Epithelial cell of esophagus (primary cell): ENCODE measurements around the gene CRYBG3.

Source experiments
- DNase-seq: peaks from one replicate; pipeline ENCODE4 v3.0.0; 2010; ENCODE audit warnings: low read depth
- H3K4me3 ChIP-seq: 2 replicates; pipeline ENCODE4 v1.5.1; 2011; ENCODE audit warnings: mild to moderate bottlenecking, low read length, control low read depth
- CTCF ChIP-seq: IDR thresholded peaks from 2 replicates; pipeline ENCODE4 v1.5.1; 2011; ENCODE audit warnings: low read depth, mild to moderate bottlenecking, low read length, control low read depth, inconsistent platforms; ENCODE audit not compliant: insufficient read depth; ENCODE audit errors: missing control alignments

CRYBG3 gene

DNA sequence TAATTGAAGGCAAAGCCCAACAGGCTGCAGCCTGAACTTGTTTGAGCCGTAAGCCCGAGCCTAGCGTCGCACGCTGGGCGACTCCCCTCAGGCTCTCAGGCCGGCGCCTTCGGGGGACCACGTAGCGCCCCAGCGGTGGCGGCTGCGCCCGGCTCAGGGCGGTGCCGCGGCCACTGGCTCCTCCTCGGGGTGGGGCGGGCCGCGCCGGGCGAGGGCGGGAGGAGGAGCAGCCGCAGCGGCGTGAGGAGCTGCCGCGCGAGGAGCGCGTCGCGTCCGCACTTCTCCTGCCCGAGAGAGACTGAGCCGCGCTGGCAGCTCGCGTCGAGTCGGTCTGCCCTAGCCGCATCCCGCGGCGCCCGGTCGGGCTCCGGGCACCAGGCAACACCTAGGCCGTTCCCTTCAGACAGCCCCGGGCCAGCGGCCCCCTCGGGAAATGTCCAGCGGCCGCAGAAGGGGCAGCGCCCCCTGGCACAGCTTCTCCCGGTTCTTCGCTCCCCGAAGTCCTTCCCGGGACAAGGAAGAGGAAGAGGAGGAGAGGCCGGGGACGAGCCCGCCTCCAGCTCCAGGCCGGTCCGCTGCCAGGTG, at the start of gene CRYBG3:
TSS of gene CRYBG3 (plus strand) at position 238 of the 585 bp plus-strand sequence. CDS start at position 434, 196 bp downstream.
- H3K4me3 ChIP-seq: peak within 1 kb of the TSS; percentile 88
- DNase-seq: peak; percentile 88
- TF ChIP-seq CTCF: peak; percentile 15

GRCh38 chr3:97772926-97773325, 48.9 kb upstream of the CRYBG3 start:
- no peak for TF ChIP-seq CTCF

DNA sequence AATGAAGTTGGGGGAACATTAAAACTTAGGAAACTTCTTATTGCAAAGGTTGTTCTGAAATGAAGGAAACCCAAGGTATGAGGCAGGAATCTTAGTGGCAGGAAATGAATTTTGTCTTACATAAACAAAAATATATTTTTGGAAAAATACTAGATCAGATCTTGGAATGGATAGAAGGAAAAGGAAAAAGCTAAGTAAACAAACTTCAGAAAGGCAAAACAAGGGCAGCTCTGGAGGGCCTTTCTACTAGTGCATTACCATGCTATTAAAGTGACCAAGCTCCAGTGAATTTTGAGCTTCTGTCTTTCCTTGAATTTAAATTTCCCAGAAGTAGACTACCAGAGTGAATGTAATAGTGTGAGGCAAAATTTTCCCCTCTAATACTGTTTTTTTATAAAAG, 43.7 kb upstream of the CRYBG3 start:
- no peak for TF ChIP-seq CTCF
- H3K4me3 ChIP-seq: no peak overlapping the region
- DNase-seq: no peak

More at GRCh38 chr3:97772926-97773325, 48.9 kb upstream of the CRYBG3 start:
- H3K4me3 ChIP-seq: no peak overlapping the region
- DNase-seq: no peak

DNA sequence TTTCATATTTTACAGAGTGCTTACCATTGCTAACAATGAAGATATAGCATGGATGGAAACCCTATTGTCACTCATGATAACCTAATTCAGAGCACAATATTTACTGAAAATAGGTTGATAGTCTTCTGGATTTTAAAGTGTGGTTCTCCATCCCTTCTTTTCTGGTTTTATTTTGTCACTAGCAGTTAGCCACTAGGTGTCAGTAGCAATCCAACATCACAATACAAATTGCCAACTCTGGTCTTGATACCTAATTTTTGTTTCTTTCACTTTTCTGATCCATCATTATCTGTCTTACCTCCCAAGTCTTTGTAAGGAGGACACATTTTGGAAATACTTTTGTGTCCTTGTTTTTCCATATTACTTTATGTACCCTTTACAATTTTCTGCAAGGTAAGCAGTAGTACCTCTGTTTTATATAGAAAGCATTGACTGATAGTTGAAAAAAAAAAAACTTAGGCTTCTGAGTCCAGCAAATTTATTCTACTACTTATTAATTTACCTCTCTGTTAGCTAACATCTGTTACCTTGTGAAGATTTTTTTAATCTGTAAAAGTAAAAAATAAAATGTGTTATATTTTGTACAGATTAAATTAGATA, 28.3 kb upstream of the CRYBG3 start:
- peak; percentile 65 for DNase-seq
- TF ChIP-seq CTCF: peak; percentile 76
- H3K4me3 ChIP-seq: no peak overlapping the region

DNA sequence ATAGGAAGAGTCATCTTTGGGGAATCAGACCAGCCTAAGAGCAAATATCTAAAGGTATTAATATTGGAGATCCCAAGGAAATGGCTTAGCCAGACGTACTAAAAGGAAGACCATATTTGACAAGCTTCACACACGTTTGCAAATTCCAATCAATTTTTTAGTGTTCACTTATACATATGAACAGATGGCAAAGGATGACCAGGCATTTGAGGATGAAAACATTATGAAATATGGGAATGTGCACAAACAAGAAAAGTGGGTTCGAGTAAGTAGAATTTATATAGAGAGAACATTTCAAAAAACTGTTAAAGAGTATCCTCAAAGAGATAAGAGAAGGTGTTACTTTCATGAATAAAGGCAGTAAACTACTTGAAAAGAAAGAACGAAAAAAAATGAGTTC, 25.9 kb upstream of the CRYBG3 start:
- TF ChIP-seq CTCF: no peak
- no peak overlapping the region for H3K4me3 ChIP-seq
- DNase-seq: no peak

GRCh38 chr3:97804471-97804870, 17.3 kb upstream of the CRYBG3 start:
- no peak for TF ChIP-seq CTCF
- H3K4me3 ChIP-seq: no peak overlapping the region
- no peak for DNase-seq
